ENCODE results near the gene DTX1.

DTX1 gene

GRCh38 chr12:113056631-113057488 is at the start of gene DTX1:
TSS of gene DTX1 (plus strand) at chr12:113056730. CDS start at chr12:113058193, 1,463 bp downstream.
- DNase-seq: no peak

- peak in 1 of 2 experiments; percentile 10 for DNase-seq
These were observed 49.4 kb upstream of the DTX1 start for GRCh38 chr12:113007166-113007565.

- no peak for DNase-seq
These were observed 45.8 kb upstream of the DTX1 start for GRCh38 chr12:113010701-113011100.

GRCh38 chr12:113014565-113014964 is 42.0 kb upstream of the DTX1 start:
- DNase-seq: no peak

GRCh38 chr12:113016796-113017195 is 39.7 kb upstream of the DTX1 start:
- DNase-seq: no peak

- peak in 1 of 2 experiments; percentile 67 for DNase-seq
These were observed 37.5 kb upstream of the DTX1 start for GRCh38 chr12:113019025-113019424.

GRCh38 chr12:113021500-113021899 is 35.0 kb upstream of the DTX1 start:
- DNase-seq: no peak

GRCh38 chr12:113022563-113023297 is 33.8 kb upstream of the DTX1 start:
- DNase-seq: no peak

- no peak for DNase-seq
These were observed 28.8 kb upstream of the DTX1 start for GRCh38 chr12:113027726-113028125.

GRCh38 chr12:113030875-113031525 is 25.5 kb upstream of the DTX1 start:
- DNase-seq: peak; percentile 59 to 85

GRCh38 chr12:113039911-113040445 is 16.6 kb upstream of the DTX1 start:
- DNase-seq: no peak

- DNase-seq: peak; percentile 85 to 94
These were observed 15.8 kb upstream of the DTX1 start for GRCh38 chr12:113040722-113041171.

- DNase-seq: no peak
These were observed 15.0 kb upstream of the DTX1 start for GRCh38 chr12:113041560-113041959.

- DNase-seq: no peak
These were observed 13.3 kb upstream of the DTX1 start for GRCh38 chr12:113043240-113043639.

GRCh38 chr12:113044516-113044915 is 12.0 kb upstream of the DTX1 start:
- no peak for DNase-seq

GRCh38 chr12:113048716-113049127 is 7.8 kb upstream of the DTX1 start:
- DNase-seq: peak; percentile 7 to 69

GRCh38 chr12:113049976-113050742 is 6.4 kb upstream of the DTX1 start:
- DNase-seq: no peak

GRCh38 chr12:113050795-113051194 is 5.7 kb upstream of the DTX1 start:
- no peak for DNase-seq

- no peak for DNase-seq
These were observed 4.8 kb upstream of the DTX1 start for GRCh38 chr12:113051759-113052158.

GRCh38 chr12:113052326-113052725 is 4.2 kb upstream of the DTX1 start:
- no peak for DNase-seq

GRCh38 chr12:113054948-113055486 is 1.5 kb upstream of the DTX1 start:
- no peak for DNase-seq
